NCI-H526 treated with DMSO at 0.1 percent for 48 hours (cell line): Measurements from ENCODE around the gene DCXR.

Experiments used
- DNase-seq: peaks from one replicate; lab custom pipeline; 2025; lab: John Stamatoyannopoulos, UW

The DCXR gene

DNA sequence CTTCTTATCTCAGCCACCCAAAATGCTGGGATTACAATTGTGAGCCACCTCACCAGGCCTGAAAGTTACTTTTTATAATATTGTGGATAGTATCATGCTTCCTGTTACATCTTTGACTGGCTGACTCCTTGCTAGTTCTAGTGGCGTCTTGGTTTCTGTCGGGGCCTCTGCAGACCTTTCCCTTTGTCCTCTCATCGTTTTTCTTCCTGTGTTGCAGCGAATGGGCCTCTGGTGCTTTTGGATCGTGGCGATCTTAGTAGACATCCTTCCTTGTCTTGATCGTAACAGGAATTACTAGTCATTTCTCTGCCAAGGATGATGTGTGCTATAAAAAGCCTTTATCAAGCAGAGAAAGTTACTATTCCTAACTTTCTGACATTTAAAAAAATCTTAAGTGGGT lies 39.3 kb downstream of the DCXR start:
- DNase-seq = no peak

DNA sequence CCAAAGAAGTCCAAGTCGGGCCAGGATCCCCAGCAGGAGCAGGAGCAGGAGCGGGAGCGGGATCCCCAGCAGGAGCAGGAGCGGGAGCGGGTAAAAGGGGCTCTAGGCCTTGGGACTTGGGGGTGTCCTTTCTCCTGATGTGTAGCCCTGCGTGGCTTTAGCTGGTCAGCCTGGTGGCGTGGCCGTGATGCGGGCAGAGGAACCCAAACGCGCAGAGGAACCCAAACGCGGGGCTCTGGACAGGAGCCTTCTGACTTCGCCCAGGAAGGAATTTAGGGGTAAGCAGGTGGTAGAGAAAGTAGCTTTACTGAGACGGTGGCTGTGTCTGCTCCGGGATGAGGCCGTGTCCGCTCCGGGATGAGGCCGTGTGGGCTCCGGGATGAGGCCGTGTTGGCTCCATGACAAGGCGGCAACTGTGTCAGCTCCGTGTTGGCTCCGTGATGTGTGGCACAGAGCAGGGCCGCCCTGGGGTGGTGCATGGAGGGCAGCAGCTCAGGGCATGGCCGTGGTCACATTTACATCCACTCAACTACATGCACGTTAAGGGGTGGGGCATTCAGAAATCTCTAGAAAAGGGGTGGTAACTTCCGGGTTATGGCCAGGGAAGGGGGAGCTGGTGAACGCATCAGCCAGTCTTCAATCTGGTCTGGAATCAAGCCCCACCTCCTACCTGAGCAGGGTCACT lies 40.6 kb downstream of the DCXR start:
- DNase-seq = no peak

DNA sequence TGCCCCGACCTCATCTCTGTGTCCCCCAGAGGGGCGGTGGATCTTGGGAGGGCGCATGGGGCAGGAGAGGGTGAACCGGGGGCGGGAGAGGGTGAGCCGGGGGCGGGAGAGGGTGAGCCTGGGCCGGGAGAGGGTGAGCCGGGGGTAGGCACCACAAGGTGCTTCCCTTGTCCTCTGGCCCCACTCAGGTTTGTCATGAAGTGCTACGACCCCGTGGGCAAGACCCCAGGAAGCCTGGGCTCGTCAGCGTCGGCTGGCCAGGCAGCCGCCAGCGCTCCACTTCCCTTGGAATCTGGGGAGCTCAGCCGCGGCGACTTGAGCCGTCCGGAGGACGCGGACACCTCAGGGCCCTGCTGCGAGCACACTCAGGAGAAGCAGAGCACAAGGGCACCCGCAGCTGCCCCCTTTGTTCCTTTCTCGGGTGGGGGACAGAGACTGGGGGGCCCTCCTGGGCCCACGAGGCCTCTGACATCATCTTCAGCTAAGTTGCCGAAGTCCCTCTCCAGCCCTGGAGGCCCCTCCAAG lies 41.2 kb downstream of the DCXR start:
- DNase-seq = no peak

DNA sequence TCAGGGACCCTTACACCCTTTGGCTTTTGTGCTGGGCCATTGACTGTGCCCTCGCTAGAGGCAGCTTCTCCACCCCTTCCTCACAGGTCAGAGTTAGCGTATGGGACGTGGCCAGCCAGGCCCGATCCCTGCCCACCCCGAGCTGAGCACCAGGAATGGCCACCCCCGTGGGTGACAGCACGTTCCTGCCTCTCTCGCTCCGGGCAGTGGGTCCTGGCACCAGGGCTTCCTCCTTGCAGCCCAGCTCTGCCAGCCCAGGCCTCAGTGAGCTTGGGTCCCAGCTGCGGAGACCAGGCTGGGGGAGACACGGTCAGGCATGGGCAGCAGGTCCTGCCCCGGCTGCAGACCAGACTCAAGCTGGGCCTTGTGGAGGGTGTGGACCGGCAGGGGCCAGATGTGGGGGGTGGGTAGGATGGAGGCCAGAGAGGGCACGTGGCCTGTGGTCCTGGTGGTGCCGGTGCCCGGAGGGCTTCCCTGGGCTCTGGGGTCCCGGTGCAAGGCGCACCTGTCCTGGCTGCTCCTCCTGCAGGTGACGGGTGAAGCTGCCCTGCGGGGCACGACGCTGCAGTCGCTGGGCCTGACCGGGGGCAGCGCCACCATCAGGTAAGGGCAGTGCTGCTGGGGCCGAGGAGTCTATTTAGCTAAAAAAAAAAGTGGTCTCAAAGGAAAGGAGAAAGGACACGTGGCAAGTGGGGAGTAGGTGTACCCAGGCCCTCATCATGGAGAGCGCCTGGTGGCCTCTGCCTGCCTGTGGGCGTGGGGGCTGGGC lies 41.9 kb downstream of the DCXR start:
- DNase-seq = no peak

DNA sequence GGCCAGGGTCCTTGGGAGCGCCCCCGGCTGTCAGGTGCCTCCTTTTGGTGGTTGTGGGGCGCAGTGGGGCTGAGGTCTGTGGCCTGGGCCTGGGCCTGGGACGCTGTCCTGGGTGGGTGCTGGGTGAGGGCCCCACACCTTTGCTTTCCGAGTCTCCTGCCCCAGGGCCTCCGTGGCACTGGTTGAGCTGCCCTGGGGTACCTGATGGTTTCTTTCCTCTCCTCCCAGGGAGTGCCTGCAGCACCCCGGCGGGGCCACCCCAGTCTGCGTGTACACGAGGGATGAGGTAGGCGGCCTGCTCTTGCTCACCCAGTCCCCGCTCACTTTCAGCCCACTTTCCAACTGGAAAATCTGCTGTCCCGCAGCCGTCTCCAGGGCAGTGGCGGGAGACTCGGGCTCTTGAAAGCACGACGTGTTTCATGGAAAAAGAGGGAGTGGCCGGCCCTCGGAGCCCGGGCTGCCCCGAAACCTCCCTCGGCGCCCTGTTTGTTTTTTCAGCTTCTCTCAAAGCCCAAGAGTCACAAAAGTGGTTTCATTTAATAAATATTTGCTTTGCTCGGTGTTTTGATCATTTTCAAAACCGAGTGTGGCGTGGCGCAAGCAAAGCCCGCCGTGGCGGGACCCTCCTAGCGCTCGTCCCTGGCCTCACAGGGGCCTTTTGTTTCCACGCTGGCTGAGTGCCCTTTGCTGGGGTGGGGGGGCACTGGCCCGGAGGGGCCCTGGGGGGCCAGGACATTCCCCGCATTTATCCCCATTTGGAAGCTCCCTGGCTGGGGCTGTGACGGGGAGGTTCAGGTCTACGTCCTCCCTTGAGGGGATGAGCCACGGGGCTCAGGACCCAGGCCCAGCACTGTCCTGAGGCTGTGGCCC lies 42.7 kb downstream of the DCXR start:
- DNase-seq = no peak

DNA sequence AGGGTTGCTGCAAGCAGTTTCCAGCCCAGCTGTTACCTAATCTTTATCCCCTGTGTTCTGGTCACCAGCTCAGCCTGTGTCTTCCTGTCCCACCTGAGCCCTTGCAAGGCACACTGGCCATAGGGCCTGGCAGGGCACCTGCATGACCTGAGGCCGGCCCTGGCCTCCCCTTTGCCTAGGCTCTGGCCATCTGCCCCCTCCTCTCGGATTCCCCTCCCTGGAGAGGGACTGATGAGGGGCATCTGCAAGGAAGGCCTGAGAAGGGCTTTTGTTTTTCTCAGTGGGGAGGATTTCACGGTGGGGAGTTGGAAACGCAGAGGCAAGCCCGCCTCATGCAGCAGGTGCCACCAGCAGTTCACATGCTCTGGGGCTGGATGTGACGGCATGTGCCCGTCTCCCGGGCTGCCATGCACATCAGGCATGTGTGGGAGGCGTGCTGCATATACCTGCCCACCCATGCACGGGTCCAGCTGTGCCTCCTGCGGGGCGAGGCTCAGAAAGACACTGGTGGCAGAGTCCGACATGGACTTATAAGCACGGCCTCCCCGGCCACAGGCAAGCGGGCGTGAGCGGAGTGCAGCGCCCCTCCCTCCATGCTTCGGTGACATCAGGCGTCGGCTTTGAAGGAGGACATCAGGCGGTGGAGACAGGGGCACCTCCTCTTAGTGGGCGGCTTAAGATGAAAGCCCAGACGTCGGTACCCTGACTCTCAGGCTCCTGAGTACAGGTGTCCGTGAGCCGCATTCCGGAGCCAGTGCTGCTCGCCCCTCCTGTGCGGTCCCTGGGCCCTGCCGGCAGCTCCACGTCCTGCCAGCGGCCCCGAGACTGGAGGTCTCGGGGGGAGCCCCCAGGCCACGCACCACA lies 43.5 kb downstream of the DCXR start:
- DNase-seq = no peak

DNA sequence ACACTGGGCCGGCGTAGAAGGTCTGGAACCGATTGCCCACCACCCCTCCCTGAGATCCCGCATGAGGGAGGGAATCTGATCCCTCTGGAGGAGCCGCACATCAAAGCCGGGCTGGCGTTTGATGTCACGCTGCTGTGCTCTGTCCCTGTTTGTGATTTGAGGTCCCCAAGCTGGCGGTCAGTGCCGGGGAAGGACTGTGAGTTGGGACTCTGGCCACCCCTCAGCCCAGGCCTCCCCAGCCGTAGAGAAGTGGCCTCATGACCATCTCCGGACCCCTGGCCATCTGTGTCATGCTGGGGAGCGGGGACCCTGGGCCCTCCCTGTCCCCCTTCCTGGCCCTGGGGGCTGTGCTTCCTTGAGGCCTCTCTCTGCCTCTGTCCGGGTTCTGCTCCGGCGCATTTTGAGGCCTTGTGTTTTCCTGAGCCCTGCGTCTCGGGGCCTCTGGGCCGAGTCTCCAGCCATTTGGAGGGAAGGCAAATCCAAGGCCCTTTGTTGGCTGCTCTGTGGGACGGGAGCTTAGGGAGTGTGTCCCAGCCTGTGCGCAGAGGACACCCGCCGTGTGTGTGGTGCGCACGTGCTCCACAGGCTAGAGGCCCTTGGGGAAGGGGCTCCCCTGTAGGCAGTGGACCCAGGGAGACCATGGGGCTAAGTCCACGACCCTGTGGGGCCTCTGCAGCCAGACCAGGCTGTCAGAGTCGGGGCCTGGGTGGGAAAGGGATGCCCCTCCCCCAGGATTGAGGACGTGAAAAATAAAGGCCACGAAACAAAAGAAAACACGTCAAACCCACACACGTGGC lies 45.0 kb downstream of the DCXR start:
- no peak for DNase-seq

DNA sequence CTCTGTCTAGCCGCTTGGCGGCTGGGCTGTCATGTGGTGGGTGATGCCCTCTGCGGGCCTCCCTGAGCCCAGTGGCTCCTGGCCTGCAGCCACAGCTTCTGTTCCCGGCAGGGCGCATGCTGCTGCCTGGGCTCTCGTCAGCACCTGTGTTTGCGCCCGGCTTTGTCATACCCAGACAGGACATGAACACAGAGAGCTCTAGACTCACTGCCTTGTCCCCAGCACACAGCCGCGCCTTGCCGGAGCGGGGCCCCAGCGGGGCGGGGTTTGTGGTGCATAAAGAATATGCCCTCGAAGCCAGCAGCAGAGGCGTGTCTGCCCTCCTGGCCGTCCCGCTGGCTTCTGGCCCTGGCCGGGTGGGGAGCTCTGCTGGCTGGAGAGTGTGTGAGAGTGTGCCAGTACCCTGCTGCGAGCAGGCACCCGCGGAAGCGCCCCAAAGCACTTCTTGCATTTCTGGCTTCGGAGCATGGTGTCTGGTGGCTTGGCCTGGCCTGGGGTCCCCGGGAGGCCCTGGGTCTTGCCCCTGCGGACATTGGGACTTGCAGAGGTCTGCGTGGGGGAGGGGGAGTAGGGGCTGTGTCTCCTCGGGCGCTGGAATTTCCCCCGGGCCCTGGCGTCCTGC lies 45.7 kb downstream of the DCXR start:
- DNase-seq = no peak

DNA sequence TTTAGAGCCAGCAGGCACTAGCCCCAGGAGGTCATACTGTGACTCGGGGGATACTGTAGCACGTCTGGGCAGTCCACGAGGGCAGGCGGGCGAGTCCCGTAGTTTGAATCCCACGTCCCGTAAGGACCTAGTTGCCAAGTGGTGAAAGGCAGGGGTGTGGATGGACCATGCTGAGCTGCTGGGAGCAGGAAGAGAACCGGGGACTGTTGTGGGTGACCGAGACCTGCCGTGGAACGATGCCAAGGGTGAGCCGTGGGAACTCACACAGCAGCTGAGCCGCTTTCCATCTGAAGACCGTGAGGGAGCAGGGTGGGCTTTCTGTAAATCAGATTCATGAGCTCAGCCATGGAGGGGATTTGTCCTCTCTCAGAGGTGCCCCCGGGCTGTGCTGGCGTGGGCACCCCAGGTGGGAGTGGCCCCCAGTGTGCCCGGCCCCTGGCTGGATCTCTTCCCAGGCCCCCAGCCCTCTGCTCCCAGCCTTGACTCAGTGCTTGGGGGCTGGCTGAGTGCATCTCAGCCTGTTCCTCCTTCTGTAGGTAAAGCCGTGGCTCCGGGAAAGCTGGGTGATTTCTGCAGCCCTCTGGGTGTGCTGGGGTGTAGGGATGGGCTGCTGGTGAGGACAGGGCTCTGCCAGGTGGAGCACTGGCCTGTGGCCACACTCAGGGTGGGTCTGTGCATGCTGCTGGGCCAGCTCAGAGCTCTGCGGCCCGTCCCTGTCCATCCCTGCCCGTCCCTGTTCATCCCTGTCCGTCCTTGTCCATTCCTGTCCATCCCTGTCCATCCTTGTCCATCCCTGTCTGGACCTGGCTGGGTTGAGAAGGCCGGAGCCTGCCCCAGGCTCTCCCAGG lies 46.4 kb downstream of the DCXR start:
- DNase-seq = no peak

DNA sequence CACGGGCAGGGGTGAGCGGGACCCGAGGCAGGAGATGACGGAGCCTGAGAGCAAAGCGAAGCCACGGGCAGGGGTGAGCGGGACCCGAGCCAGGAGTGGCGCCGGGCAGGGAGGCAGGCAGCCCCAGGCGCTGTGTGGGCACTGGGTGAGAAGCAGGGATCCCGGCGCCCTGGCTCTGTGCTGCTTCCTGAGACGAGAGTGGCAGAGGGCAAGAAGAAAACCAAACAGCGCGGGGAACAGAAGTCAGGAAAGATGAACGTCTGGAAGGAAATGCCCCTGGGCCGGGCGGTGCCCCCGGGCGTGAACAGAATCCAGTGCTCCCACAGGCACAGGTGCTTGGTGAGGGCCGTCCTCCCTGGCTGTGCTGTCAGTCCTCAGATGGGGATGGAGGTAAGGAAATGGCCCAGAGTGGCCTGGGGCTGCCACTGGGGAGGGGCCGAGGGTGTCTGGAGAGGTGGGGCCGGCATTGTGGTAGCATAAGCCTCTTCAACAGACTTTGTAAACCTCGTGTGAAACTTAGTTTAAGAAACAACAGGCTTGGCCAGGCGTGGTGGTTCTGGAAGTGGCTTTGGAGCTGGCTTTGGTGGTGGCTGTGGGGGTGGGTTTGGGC lies 50.2 kb downstream of the DCXR start:
- DNase-seq = no peak

DNA sequence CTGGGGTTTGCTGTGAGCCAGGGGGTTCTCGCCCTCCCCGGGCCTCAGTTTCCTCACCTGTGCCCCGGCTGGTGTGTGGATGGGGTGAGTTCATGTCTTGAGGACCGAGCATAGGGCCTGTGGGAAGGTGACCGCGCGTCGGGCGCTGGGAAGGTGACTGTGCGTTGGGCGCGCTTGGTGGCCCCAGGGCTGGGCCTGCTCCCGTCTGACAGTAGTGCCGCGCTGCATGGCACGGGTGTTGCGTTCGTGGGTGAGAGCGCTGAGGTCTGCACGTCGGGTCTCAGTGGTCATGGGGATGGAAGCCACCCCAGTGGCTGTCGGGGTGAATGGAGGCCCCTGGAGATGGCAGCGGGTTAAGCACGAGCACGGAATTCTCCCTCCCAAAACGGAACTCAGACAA lies 50.9 kb downstream of the DCXR start:
- DNase-seq = no peak
